H1 (cell line): Measurements from ENCODE around the gene ACOT7. TPM values are rescaled to one million over a fixed set of nuclear protein-coding genes. Genes with fewer than 3 reads are reported as not detected.

Experiments used
- CTCF ChIA-PET: fragments of 300-600 bp; sonication (Branson Sonifier 250); formaldehyde crosslinking; loops from one replicate; lab custom pipeline; 2021; ENCODE audit not compliant: partially characterized antibody; lab: Charles Lee
- POLR2A ChIA-PET: fragments of 300-600 bp; sonication (Branson Sonifier 250); formaldehyde crosslinking; loops from one replicate; lab custom pipeline; 2021; ENCODE audit warnings: inconsistent platforms; ENCODE audit not compliant: partially characterized antibody; lab: Charles Lee
- DNase-seq, 2 experiments: peaks; one replicate each; pipeline versions ENCODE4 v3.0.0 to v3.0.0-alpha.2; 2010 to 2022; ENCODE audit warnings: low spot score in 2 of 2, low read depth in 1 of 2, mixed read lengths in 1 of 2
- FAIRE-seq: peaks from 2 replicates; lab custom pipeline; 2011; peaks lifted over from hg19 to GRCh38; lab: Jason Lieb, UNC
- H2AFZ ChIP-seq: 2 replicates; pipeline ENCODE4 v1.8.1; 2012; ENCODE audit warnings: low read length, inconsistent platforms
- H2AK5ac ChIP-seq: 2 replicates; pipeline ENCODE4 v1.6.1; 2013; ENCODE audit warnings: low read depth, low read length
- H2BK120ac ChIP-seq: replicated peaks from 2 replicates; pipeline ENCODE3; 2013; ENCODE audit warnings: low read depth, low read length, inconsistent platforms
- H2BK12ac ChIP-seq: 2 replicates; pipeline ENCODE4 v1.6.1; 2013; ENCODE audit warnings: low read depth, low read length
- H2BK15ac ChIP-seq: 2 replicates; pipeline ENCODE4 v1.6.1; 2013; ENCODE audit warnings: low read length
- H2BK20ac ChIP-seq: 2 replicates; pipeline ENCODE4 v1.6.1; 2013; ENCODE audit warnings: low read length
- H2BK5ac ChIP-seq: 2 replicates; pipeline ENCODE4 v1.6.1; 2013; ENCODE audit warnings: low read depth, low read length
- H3K14ac ChIP-seq: 2 replicates; pipeline ENCODE4 v1.6.1; 2013; ENCODE audit warnings: inconsistent platforms; ENCODE audit not compliant: insufficient read length
- H3K18ac ChIP-seq: 2 replicates; pipeline ENCODE4 v1.6.1; 2013; ENCODE audit warnings: low read length; ENCODE audit errors: extremely low read depth
- H3K23ac ChIP-seq: 2 replicates; pipeline ENCODE4 v1.6.1; 2013; ENCODE audit warnings: inconsistent platforms; ENCODE audit not compliant: insufficient read length
- H3K23me2 ChIP-seq: 2 replicates; pipeline ENCODE4 v1.6.1; 2013; ENCODE audit warnings: low read depth, low read length
- H3K27ac ChIP-seq: 2 replicates; pipeline ENCODE4 v1.6.1; 2011; ENCODE audit warnings: low read depth, low read length, inconsistent platforms
- H3K27me3 ChIP-seq, 4 experiments: replicated peaks in 1 of 4; 1 replicate in 1 of 4; 2 replicates in 3 of 4; pipeline versions ENCODE4 v1.6.1 to v1.8.1; 2011 to 2013; ENCODE audit warnings: low read length in 3 of 4, mild to moderate bottlenecking in 3 of 4, inconsistent platforms in 2 of 4, mixed read lengths in 2 of 4, moderate library complexity in 1 of 4; ENCODE audit not compliant: control insufficient read depth in 3 of 4, insufficient read depth in 3 of 4; ENCODE audit errors: extremely low read depth in 1 of 4
- H3K36me3 ChIP-seq, 4 experiments: 2 replicates each; pipeline versions ENCODE4 v1.6.1 to v1.8.1; 2011 to 2013; ENCODE audit warnings: mild to moderate bottlenecking in 4 of 4, low read length in 3 of 4, moderate library complexity in 2 of 4, control low read depth in 1 of 4, inconsistent platforms in 1 of 4; ENCODE audit not compliant: insufficient read depth in 4 of 4, control insufficient read depth in 2 of 4
- H3K4ac ChIP-seq: replicated peaks from 2 replicates; pipeline ENCODE3; 2013; ENCODE audit warnings: low read length, low read depth, mixed read lengths, inconsistent platforms; ENCODE audit not compliant: insufficient read length
- H3K4me1 ChIP-seq, 4 experiments: replicated peaks in 1 of 4; 1 replicate in 1 of 4; 2 replicates in 3 of 4; pipeline versions ENCODE4 v1.6.1 to v1.8.1; 2011 to 2013; ENCODE audit warnings: low read length in 3 of 4, inconsistent platforms in 2 of 4, mixed read lengths in 1 of 4; ENCODE audit not compliant: insufficient read depth in 4 of 4, control insufficient read depth in 3 of 4
- H3K4me2 ChIP-seq, 2 experiments: 2 replicates each; pipeline versions ENCODE4 v1.6.1 to v1.8.1; 2011 to 2013; ENCODE audit warnings: low read depth in 2 of 2, low read length in 2 of 2, control low read depth in 1 of 2, inconsistent platforms in 1 of 2, mild to moderate bottlenecking in 1 of 2; ENCODE audit not compliant: insufficient read depth in 1 of 2
- H3K4me3 ChIP-seq, 4 experiments: fragments of 200-600, 300-600 bp in 1 of 4; sonication (generic), shearing (Covaris generic), sonication (Bioruptor Twin) in 1 of 4; 2 replicates each; pipeline versions ENCODE4 v1.5.1 to v1.8.1; 2011 to 2016; ENCODE audit warnings: low read length in 4 of 4, low read depth in 3 of 4, control low read depth in 2 of 4, inconsistent platforms in 2 of 4, mild to moderate bottlenecking in 2 of 4, mixed read lengths in 1 of 4, moderate library complexity in 1 of 4; ENCODE audit not compliant: insufficient read depth in 2 of 4; ENCODE audit errors: extremely low read depth in 1 of 4
- H3K56ac ChIP-seq: replicated peaks from 2 replicates; pipeline ENCODE3; 2013; ENCODE audit warnings: low read depth, mild to moderate bottlenecking, mixed read lengths, low read length, inconsistent platforms; ENCODE audit not compliant: insufficient read length
- H3K79me1 ChIP-seq: 2 replicates; pipeline ENCODE4 v1.6.1; 2013; ENCODE audit warnings: low read depth, low read length, control low read depth
- H3K79me2 ChIP-seq, 2 experiments: 2 replicates each; pipeline versions ENCODE4 v1.6.1 to v1.8.1; 2012 to 2013; ENCODE audit warnings: low read length in 2 of 2, mild to moderate bottlenecking in 2 of 2, inconsistent platforms in 1 of 2; ENCODE audit not compliant: insufficient read depth in 2 of 2, control insufficient read depth in 1 of 2
- H3K9ac ChIP-seq, 4 experiments: replicated peaks in 1 of 4; 1 replicate in 1 of 4; 2 replicates in 3 of 4; pipeline versions ENCODE4 v1.6.1 to v1.8.1; 2011 to 2013; ENCODE audit warnings: low read depth in 3 of 4, low read length in 3 of 4, control low read depth in 2 of 4, mild to moderate bottlenecking in 2 of 4, moderate library complexity in 2 of 4, inconsistent platforms in 1 of 4; ENCODE audit errors: extremely low read depth in 1 of 4
- H3K9me3 ChIP-seq, 2 experiments: 2 replicates each; pipeline versions ENCODE4 v1.6.1 to v1.8.1; 2012 to 2013; ENCODE audit warnings: mild to moderate bottlenecking in 2 of 2, moderate library complexity in 2 of 2, control low read depth in 1 of 2, inconsistent platforms in 1 of 2, low read depth in 1 of 2, low read length in 1 of 2, mixed read lengths in 1 of 2; ENCODE audit not compliant: insufficient read depth in 2 of 2
- H4K20me1 ChIP-seq, 2 experiments: replicated peaks in 1 of 2; 2 replicates each; pipeline versions ENCODE3 to v1.8.1; 2011 to 2013; ENCODE audit warnings: inconsistent platforms in 2 of 2, low read length in 2 of 2, mild to moderate bottlenecking in 1 of 2; ENCODE audit not compliant: insufficient read depth in 2 of 2, control insufficient read depth in 1 of 2
- H4K5ac ChIP-seq: 2 replicates; pipeline ENCODE4 v1.6.1; 2013; ENCODE audit warnings: low read length, low read depth, mixed read lengths, inconsistent platforms; ENCODE audit not compliant: insufficient read length
- H4K8ac ChIP-seq: 2 replicates; pipeline ENCODE4 v1.8.0; 2013; ENCODE audit warnings: mild to moderate bottlenecking, moderate library complexity, low read length, inconsistent platforms; ENCODE audit not compliant: insufficient read depth; ENCODE audit errors: extremely low read depth
- H4K91ac ChIP-seq: replicated peaks from 2 replicates; pipeline ENCODE3; 2013; ENCODE audit warnings: low read length, mixed read lengths, inconsistent platforms; ENCODE audit not compliant: insufficient read length
- CBX5 ChIP-seq: fragments of 300-800, 300-1000 bp; sonication (generic); IDR thresholded peaks from 2 replicates; pipeline ENCODE4 v1.7.1; 2016; ENCODE audit warnings: antibody characterized with exemption, low read length, low read depth
- CHD2 ChIP-seq: IDR thresholded peaks from 2 replicates; pipeline ENCODE4 v1.6.1; 2012; ENCODE audit warnings: low read length, improper control_type of control experiment
- GTF2F1 ChIP-seq: IDR thresholded peaks from 2 replicates; pipeline ENCODE4 v1.6.1; 2012; ENCODE audit warnings: low read depth, low read length, improper control_type of control experiment, borderline replicate concordance
- POLR2A ChIP-seq, 2 experiments: IDR thresholded peaks; 1 replicate in 1 of 2; 2 replicates in 1 of 2; pipeline ENCODE4 v1.6.1; 2011; ENCODE audit warnings: low read depth in 2 of 2, low read length in 2 of 2, mild to moderate bottlenecking in 2 of 2; ENCODE audit errors: control extremely low read depth in 1 of 2
- POU5F1 ChIP-seq: IDR thresholded peaks from 2 replicates; pipeline ENCODE4 v1.6.1; 2011; ENCODE audit warnings: low read depth, mild to moderate bottlenecking, low read length, moderate library complexity
- SIN3A ChIP-seq, 2 experiments: IDR thresholded peaks in 1 of 2; conservative IDR thresholded peaks in 1 of 2; 2 replicates each; pipeline ENCODE4 v1.6.1; 2011 to 2012; ENCODE audit warnings: low read length in 2 of 2, improper control_type of control experiment in 1 of 2, low read depth in 1 of 2, mild to moderate bottlenecking in 1 of 2
- TAF7 ChIP-seq: optimal IDR thresholded peaks from 2 replicates; pipeline ENCODE3; 2011; ENCODE audit warnings: low read depth, mild to moderate bottlenecking, inconsistent platforms, low read length, moderate library complexity, borderline replicate concordance
- YY1 ChIP-seq: IDR thresholded peaks from 2 replicates; pipeline ENCODE4 v1.6.1; 2011; ENCODE audit warnings: low read depth, mild to moderate bottlenecking, low read length
- WGBS, 2 experiments: shearing (Covaris generic) in 1 of 2; methylation state at CpG; one replicate each; pipeline versions ENCODE4 v1.1.6 to v1.1.7; 2013 to 2015; ENCODE audit warnings: low lambda C conversion rate in 2 of 2, mixed read lengths in 2 of 2, inconsistent platforms in 1 of 2, low coverage in 1 of 2, missing lambda C conversion rate in 1 of 2; ENCODE audit not compliant: insufficient replicate concordance in 2 of 2, insufficient coverage in 1 of 2, insufficient read length in 1 of 2; ENCODE audit errors: extremely low coverage in 1 of 2, missing lambda C conversion rate in 1 of 2; 5-methylcytosine and 5-hydroxymethylcytosine counted together
- polyA plus RNA-seq, 7 experiments: library from polyadenylated mRNA; depleted of rRNA in 3 of 7; stranded (reverse) in 5 of 7; unstranded in 2 of 7; fragments of >200 nt in 5 of 7; fragments of 200-250 nt in 2 of 7; gene quantifications; 1 replicate in 5 of 7; 2 replicates in 1 of 7; 4 replicates in 1 of 7; pipeline versions ENCODE4 v1.2.1 to v1.2.3, GENCODE V29; 2011 to 2013; ENCODE audit warnings: missing spikeins in 2 of 7, mixed read lengths in 2 of 7
- total RNA-seq: library from RNA; stranded (reverse); fragmentation: NEBNext Ultra II Directional; extraction: Animal tissue kit (Norgen Biotek cat#: 25700); gene quantifications from 2 replicates; pipeline ENCODE4 v1.2.1, GENCODE V29; 2021
- TF ChIP-seq, protein P1 (sequence below): IDR thresholded peaks from 2 replicates; pipeline ENCODE4 v1.6.1; 2011; ENCODE audit warnings: low read length, improper control_type of control experiment

ACOT7 gene
- total and polyA plus RNA-seq, 2 of the 8 experiments (the other 6 are each of a cell fraction or from before 2014, with no cell fraction given) = 151 to 214 TPM

DNA sequence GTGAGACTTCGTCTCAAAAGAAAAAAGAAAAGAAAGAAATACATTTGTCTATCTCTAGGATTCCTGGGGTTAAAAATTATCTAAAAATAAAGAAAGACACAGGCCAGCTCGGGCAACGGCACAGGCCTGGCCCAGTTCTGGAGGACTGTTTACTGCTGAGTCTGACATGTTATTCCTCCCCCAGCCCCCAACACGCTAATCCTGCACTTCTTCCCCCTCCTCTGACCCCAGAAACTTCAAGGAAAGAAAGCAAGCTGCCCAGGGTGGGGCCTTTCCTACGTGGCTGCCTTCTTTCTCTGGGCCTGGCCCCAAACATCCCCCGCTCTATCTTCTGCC is 40.0 kb downstream of the ACOT7 start:
- H3K4ac ChIP-seq = no peak overlapping the region
- H3K9me3 ChIP-seq = no peaks in the 10 kb centered on the region
- FAIRE-seq (no peak), DNase-seq (no peak)
- no peaks in the 10 kb centered on the region for H3K23me2 ChIP-seq
- no peak overlapping the region for H2BK20ac ChIP-seq
- H4K20me1 ChIP-seq = peaks cover 12 to 31% of the 10 kb centered on the region in 2 experiments
- H3K79me1 ChIP-seq = peaks cover 12% of the 10 kb centered on the region
- H3K36me3 ChIP-seq = no peaks in the 10 kb centered on the region
- no peak overlapping the region for H3K14ac ChIP-seq
- H2BK15ac ChIP-seq = no peak overlapping the region
- no peak overlapping the region for H4K8ac ChIP-seq
- H3K23ac ChIP-seq = no peak overlapping the region
- no peak overlapping the region for H2BK12ac ChIP-seq
- no peak overlapping the region for H2BK5ac ChIP-seq
- ChIA-PET POLR2A (no interaction called here), CTCF (interaction anchor here (0.6 to 34.3 kb wide), 11 partner anchors 9 to 149 kb away, joined by 3 to 1769 read pairs (median 4); partner anchors contain the start of genes ACOT7, HES2 and HES3)
- no peak overlapping the region for H3K27ac ChIP-seq
- H3K18ac ChIP-seq = no peak overlapping the region
- no peak for TF ChIP-seq SIN3A (conservative IDR thresholded peaks at IDR 0.05 in 1 of 2, IDR thresholded peaks at IDR 0.05 in 1 of 2; ENCODE audit: low read depth in 1 of 2, low read length in 2 of 2)
- TF ChIP-seq GTF2F1 = no peak
- TF ChIP-seq, protein P1, sequence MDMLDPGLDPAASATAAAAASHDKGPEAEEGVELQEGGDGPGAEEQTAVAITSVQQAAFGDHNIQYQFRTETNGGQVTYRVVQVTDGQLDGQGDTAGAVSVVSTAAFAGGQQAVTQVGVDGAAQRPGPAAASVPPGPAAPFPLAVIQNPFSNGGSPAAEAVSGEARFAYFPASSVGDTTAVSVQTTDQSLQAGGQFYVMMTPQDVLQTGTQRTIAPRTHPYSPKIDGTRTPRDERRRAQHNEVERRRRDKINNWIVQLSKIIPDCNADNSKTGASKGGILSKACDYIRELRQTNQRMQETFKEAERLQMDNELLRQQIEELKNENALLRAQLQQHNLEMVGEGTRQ = no peak
- no peak for TF ChIP-seq POLR2A (IDR thresholded peaks at IDR 0.05; ENCODE audit: control extremely low read depth in 1 of 2, low read depth in 2 of 2, low read length in 2 of 2)
- no peak for TF ChIP-seq POU5F1
- TF ChIP-seq CBX5 = no peak
- no peak for TF ChIP-seq TAF7
- TF ChIP-seq CHD2 = no peak
- TF ChIP-seq YY1 = no peak
- no peak overlapping the region for H3K4me3 ChIP-seq
- no peak overlapping the region for H3K56ac ChIP-seq
- no peak overlapping the region for H3K4me2 ChIP-seq
- no peak overlapping the region for H2AK5ac ChIP-seq
- no peak overlapping the region for H2AFZ ChIP-seq
- H3K4me1 ChIP-seq = peaks cover 0 to 17% (median 8%) of the 10 kb centered on the region in 4 experiments; a peak in 5 of 7 replicates
- no peak overlapping the region for H4K91ac ChIP-seq
- H3K27me3 ChIP-seq = no peaks in the 10 kb centered on the region
- WGBS, 2 experiments = 84% methylated on average over 4 of the region's 6 CpGs; no CpG with 5 or more reads in 1 of the 2 experiments
- peaks cover 0 to 38% of the 10 kb centered on the region in 2 experiments; a peak in 2 of 4 replicates for H3K79me2 ChIP-seq
- H4K5ac ChIP-seq = no peak overlapping the region
- H3K9ac ChIP-seq = no peak overlapping the region
- no peak overlapping the region for H2BK120ac ChIP-seq
